ENCODE measurements around the gene ADAM15.

The ADAM15 gene

DNA sequence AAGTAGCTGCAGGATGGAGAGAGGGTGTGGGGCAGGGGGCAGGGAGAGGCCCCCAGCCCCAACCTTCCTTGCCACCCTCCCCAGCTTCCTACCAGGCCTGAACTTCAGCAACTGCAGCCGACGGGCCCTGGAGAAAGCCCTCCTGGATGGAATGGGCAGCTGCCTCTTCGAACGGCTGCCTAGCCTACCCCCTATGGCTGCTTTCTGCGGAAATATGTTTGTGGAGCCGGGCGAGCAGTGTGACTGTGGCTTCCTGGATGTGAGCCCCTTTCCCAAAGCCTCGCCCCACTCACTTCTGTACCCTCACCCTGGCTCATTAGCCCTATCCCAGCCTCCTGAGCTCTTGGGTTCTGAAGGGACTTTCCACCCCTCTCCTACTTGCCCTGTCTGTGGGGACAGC, 6.0 kb downstream of the ADAM15 start:
- no peak overlapping the region for H3K27ac ChIP-seq (ENCODE audit: low read depth, low read length, poor library complexity, severe bottlenecking)
- H2AFZ ChIP-seq (ENCODE audit: low read length), result no peak overlapping the region
- no peak overlapping the region for H3K4me3 ChIP-seq (ENCODE audit: low read depth, low read length, poor library complexity, severe bottlenecking)
- no peaks in the 10 kb centered on the region for H3K9me2 ChIP-seq (ENCODE audit: low read depth, low read length)
- TF ChIP-seq EZH2 (IDR thresholded peaks at IDR 0.05; ENCODE audit: borderline replicate concordance, low read length), result no peak
- TF ChIP-seq, protein P1, sequence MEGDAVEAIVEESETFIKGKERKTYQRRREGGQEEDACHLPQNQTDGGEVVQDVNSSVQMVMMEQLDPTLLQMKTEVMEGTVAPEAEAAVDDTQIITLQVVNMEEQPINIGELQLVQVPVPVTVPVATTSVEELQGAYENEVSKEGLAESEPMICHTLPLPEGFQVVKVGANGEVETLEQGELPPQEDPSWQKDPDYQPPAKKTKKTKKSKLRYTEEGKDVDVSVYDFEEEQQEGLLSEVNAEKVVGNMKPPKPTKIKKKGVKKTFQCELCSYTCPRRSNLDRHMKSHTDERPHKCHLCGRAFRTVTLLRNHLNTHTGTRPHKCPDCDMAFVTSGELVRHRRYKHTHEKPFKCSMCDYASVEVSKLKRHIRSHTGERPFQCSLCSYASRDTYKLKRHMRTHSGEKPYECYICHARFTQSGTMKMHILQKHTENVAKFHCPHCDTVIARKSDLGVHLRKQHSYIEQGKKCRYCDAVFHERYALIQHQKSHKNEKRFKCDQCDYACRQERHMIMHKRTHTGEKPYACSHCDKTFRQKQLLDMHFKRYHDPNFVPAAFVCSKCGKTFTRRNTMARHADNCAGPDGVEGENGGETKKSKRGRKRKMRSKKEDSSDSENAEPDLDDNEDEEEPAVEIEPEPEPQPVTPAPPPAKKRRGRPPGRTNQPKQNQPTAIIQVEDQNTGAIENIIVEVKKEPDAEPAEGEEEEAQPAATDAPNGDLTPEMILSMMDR (IDR thresholded peaks at IDR 0.05; ENCODE audit: low read length), result no peak
- H3K79me2 ChIP-seq (ENCODE audit: insufficient read depth, low read length), result no peaks in the 10 kb centered on the region
- H3K36me3 ChIP-seq (ENCODE audit: insufficient read depth, low read length), result peaks cover 8% of the 10 kb centered on the region
- H3K9ac ChIP-seq (ENCODE audit: low read length), result no peak overlapping the region
- H3F3A ChIP-seq (ENCODE audit: insufficient read depth, low read length), result no peaks in the 10 kb centered on the region
- H3K9me3 ChIP-seq (ENCODE audit: low read length), result no peaks in the 10 kb centered on the region
- no peak overlapping the region for H3K4me2 ChIP-seq (ENCODE audit: low read length)
- no peaks in the 10 kb centered on the region for H3K27me3 ChIP-seq (ENCODE audit: insufficient read depth, low read length)
- peaks cover 13% of the 10 kb centered on the region for H3K4me1 ChIP-seq (ENCODE audit: insufficient read depth, low read length, severe bottlenecking)
- no peaks in the 10 kb centered on the region for H4K20me1 ChIP-seq (ENCODE audit: insufficient read depth, low read length)

DNA sequence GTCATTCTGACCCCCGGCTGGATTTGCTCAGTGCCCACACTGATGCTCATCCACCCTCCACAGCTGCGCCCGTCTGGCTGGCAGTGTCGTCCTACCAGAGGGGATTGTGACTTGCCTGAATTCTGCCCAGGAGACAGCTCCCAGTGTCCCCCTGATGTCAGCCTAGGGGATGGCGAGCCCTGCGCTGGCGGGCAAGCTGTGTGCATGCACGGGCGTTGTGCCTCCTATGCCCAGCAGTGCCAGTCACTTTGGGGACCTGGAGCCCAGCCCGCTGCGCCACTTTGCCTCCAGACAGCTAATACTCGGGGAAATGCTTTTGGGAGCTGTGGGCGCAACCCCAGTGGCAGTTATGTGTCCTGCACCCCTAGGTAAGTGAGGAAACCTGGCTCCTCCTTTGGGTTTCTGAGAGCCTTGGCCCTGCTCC, 6.7 kb downstream of the ADAM15 start:
- Histone ChIP-seq H3K9me2 (ENCODE audit: low read depth, low read length) (no peaks in the 10 kb centered on the region), H3K27me3 (ENCODE audit: insufficient read depth, low read length) (no peaks in the 10 kb centered on the region), H4K20me1 (ENCODE audit: insufficient read depth, low read length) (no peaks in the 10 kb centered on the region), H3K27ac (ENCODE audit: low read depth, low read length, poor library complexity, severe bottlenecking) (no peak overlapping the region), H3K79me2 (ENCODE audit: insufficient read depth, low read length) (no peaks in the 10 kb centered on the region), H3K4me3 (ENCODE audit: low read depth, low read length, poor library complexity, severe bottlenecking) (no peak overlapping the region), H3K36me3 (ENCODE audit: insufficient read depth, low read length) (peaks cover 8% of the 10 kb centered on the region), H2AFZ (ENCODE audit: low read length) (no peak overlapping the region), H3F3A (ENCODE audit: insufficient read depth, low read length) (no peaks in the 10 kb centered on the region), H3K9ac (ENCODE audit: low read length) (no peak overlapping the region), H3K4me2 (ENCODE audit: low read length) (no peak overlapping the region), H3K9me3 (ENCODE audit: low read length) (no peaks in the 10 kb centered on the region), H3K4me1 (ENCODE audit: insufficient read depth, low read length, severe bottlenecking) (peaks cover 12% of the 10 kb centered on the region)
- TF ChIP-seq EZH2 (IDR thresholded peaks at IDR 0.05; ENCODE audit: borderline replicate concordance, low read length), result no peak
- TF ChIP-seq, protein P1 (IDR thresholded peaks at IDR 0.05; ENCODE audit: low read length), result peak; percentile 10; the same call in 1 of the 2 replicates

DNA sequence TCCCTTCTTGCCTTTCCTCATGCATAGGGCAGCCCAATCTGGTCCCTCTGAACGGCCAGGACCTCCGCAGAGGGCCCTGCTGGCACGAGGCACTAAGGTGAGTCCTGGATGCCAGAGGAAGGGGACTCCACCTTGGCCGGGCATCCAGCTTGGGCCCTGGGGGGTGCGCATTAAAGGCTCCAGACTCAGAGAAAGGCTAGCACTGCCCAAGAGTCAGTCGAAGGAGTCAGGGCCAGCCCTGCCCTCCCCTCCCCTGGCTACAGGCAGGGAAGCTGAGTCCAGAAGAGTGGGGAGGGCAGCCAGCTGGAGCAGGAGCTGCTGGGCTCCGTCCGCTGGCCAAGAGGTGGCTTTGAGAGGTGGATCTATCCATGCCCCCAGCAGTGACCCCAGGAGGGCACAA, 9.6 kb downstream of the ADAM15 start:
- Histone ChIP-seq H3K36me3 (ENCODE audit: insufficient read depth, low read length) (peaks cover 8% of the 10 kb centered on the region), H3F3A (ENCODE audit: insufficient read depth, low read length) (no peaks in the 10 kb centered on the region), H3K9me2 (ENCODE audit: low read depth, low read length) (no peaks in the 10 kb centered on the region), H3K4me2 (ENCODE audit: low read length) (no peak overlapping the region), H3K27ac (ENCODE audit: low read depth, low read length, poor library complexity, severe bottlenecking) (no peak overlapping the region), H3K79me2 (ENCODE audit: insufficient read depth, low read length) (no peaks in the 10 kb centered on the region), H3K9me3 (ENCODE audit: low read length) (no peaks in the 10 kb centered on the region), H3K4me3 (ENCODE audit: low read depth, low read length, poor library complexity, severe bottlenecking) (no peak overlapping the region), H4K20me1 (ENCODE audit: insufficient read depth, low read length) (no peaks in the 10 kb centered on the region), H2AFZ (ENCODE audit: low read length) (no peak overlapping the region), H3K27me3 (ENCODE audit: insufficient read depth, low read length) (no peaks in the 10 kb centered on the region), H3K4me1 (ENCODE audit: insufficient read depth, low read length, severe bottlenecking) (peaks cover 28% of the 10 kb centered on the region), H3K9ac (ENCODE audit: low read length) (no peak overlapping the region)
- TF ChIP-seq, protein P1 (IDR thresholded peaks at IDR 0.05; ENCODE audit: low read length), result no peak
- no peak for TF ChIP-seq EZH2 (IDR thresholded peaks at IDR 0.05; ENCODE audit: borderline replicate concordance, low read length)

Measured in OCI-LY1 (cell line).